ENCODE data around the gene TMEM171. TPM values are rescaled to one million over a fixed set of nuclear protein-coding genes. Genes with fewer than 3 reads are reported as not detected.

TMEM171 gene
- total and polyA plus RNA-seq, 2 of the 8 experiments (the other 6 are each of a cell fraction or from before 2014, with no cell fraction given), result 1.0 to 2.2 TPM

GRCh38 chr5:73135429-73136054 is 15.2 kb downstream of the TMEM171 start:
- peak overlapping the region; percentile 38; the same call in 1 of the 2 replicates for H2AFZ ChIP-seq (ENCODE audit: low read length)
- no peak overlapping the region for H3K27ac ChIP-seq (ENCODE audit: low read depth, low read length)
- H3K27me3 ChIP-seq (replicated peaks in 1 of 4; ENCODE audit: control insufficient read depth in 3 of 4, extremely low read depth in 1 of 4, insufficient read depth in 3 of 4, low read length in 3 of 4), result no peaks in the 10 kb centered on the region; a peak in 1 of 7 replicates
- ChIA-PET POLR2A (ENCODE audit: partially characterized antibody) (interaction anchor here (0.7 to 2.9 kb wide), 3 partner anchors 12 to 37 kb away, joined by 3 to 7 read pairs (median 3); partner anchors contain the start of genes TMEM171 and TMEM174), CTCF (ENCODE audit: partially characterized antibody) (interaction anchor here (1.0 to 4.7 kb wide), 14 partner anchors 10 to 286 kb away, joined by 3 to 41 read pairs (median 4); partner anchors contain the start of gene TMEM174)
- H3K23ac ChIP-seq (ENCODE audit: insufficient read length), result no peak overlapping the region
- H3K23me2 ChIP-seq (ENCODE audit: low read depth, low read length), result no peaks in the 10 kb centered on the region
- H3K14ac ChIP-seq (ENCODE audit: insufficient read length), result no peak overlapping the region
- no peak overlapping the region for H2BK120ac ChIP-seq (replicated peaks; ENCODE audit: low read depth, low read length)
- no peak overlapping the region for H3K56ac ChIP-seq (replicated peaks; ENCODE audit: insufficient read length, low read depth, low read length)
- no peak overlapping the region for H3K4me3 ChIP-seq (ENCODE audit: extremely low read depth in 1 of 4, insufficient read depth in 2 of 4, low read depth in 3 of 4, low read length in 4 of 4)
- H4K5ac ChIP-seq (ENCODE audit: insufficient read length, low read depth, low read length), result no peak overlapping the region
- no peak overlapping the region for H2BK15ac ChIP-seq (ENCODE audit: low read length)
- no peak for DNase-seq (ENCODE audit: low read depth in 1 of 2, low spot score in 2 of 2)
- H3K4me1 ChIP-seq (replicated peaks in 1 of 4; ENCODE audit: control insufficient read depth in 3 of 4, insufficient read depth in 4 of 4, low read length in 3 of 4), result peaks cover 0 to 10% (median 3%) of the 10 kb centered on the region in 4 experiments; a peak in 3 of 7 replicates
- H3K4me2 ChIP-seq (ENCODE audit: insufficient read depth in 1 of 2, low read depth in 2 of 2, low read length in 2 of 2), result no peak overlapping the region
- no peaks in the 10 kb centered on the region for H4K20me1 ChIP-seq (replicated peaks in 1 of 2; ENCODE audit: control insufficient read depth in 1 of 2, insufficient read depth in 2 of 2, low read length in 2 of 2)
- no peak for FAIRE-seq
- H3K36me3 ChIP-seq (ENCODE audit: control insufficient read depth in 2 of 4, insufficient read depth in 4 of 4, low read length in 3 of 4), result no peaks in the 10 kb centered on the region
- H2BK20ac ChIP-seq (ENCODE audit: low read length), result peak overlapping the region; percentile 6; the same call in 1 of the 2 replicates
- H2BK5ac ChIP-seq (ENCODE audit: low read depth, low read length), result no peak overlapping the region; the same call in 1 of the 2 replicates
- no peak overlapping the region for H4K91ac ChIP-seq (replicated peaks; ENCODE audit: insufficient read length, low read length)
- H2AK5ac ChIP-seq (ENCODE audit: low read depth, low read length), result no peak overlapping the region
- H3K79me1 ChIP-seq (ENCODE audit: low read depth, low read length), result no peaks in the 10 kb centered on the region
- peak overlapping the region; percentile 92 for H2BK12ac ChIP-seq (ENCODE audit: low read depth, low read length)
- no peak overlapping the region for H3K9ac ChIP-seq (replicated peaks in 1 of 4; ENCODE audit: extremely low read depth in 1 of 4, low read depth in 3 of 4, low read length in 3 of 4)
- H3K18ac ChIP-seq (ENCODE audit: extremely low read depth, low read length), result no peak overlapping the region
- H4K8ac ChIP-seq (ENCODE audit: extremely low read depth, insufficient read depth, low read length), result 0 out of 2 replicates have a peak overlapping the region, but pooled peaks have one; percentile 60
- H3K79me2 ChIP-seq (ENCODE audit: control insufficient read depth in 1 of 2, insufficient read depth in 2 of 2, low read length in 2 of 2), result no peaks in the 10 kb centered on the region
- 80% methylated on average over 6 of the region's 6 CpGs; no CpG with 5 or more reads in 1 of the 2 experiments for WGBS, 2 experiments (ENCODE audit: extremely low coverage in 1 of 2, insufficient coverage in 1 of 2, insufficient read length in 1 of 2, insufficient replicate concordance in 2 of 2, low coverage in 1 of 2, low lambda C conversion rate in 2 of 2, missing lambda C conversion rate in 1 of 2)
- H3K4ac ChIP-seq (replicated peaks; ENCODE audit: insufficient read length, low read depth, low read length), result no peak overlapping the region
- no peaks in the 10 kb centered on the region for H3K9me3 ChIP-seq (ENCODE audit: insufficient read depth in 2 of 2, low read depth in 1 of 2, low read length in 1 of 2)
- TF ChIP-seq CHD2 (IDR thresholded peaks at IDR 0.05; ENCODE audit: low read length) (no peak), RAD21 (IDR thresholded peaks at IDR 0.05 in 1 of 2, conservative IDR thresholded peaks at IDR 0.05 in 1 of 2; ENCODE audit: low read depth in 2 of 2, low read length in 2 of 2) (peak; percentile 41 to 49), SIN3A (conservative IDR thresholded peaks at IDR 0.05 in 1 of 2, IDR thresholded peaks at IDR 0.05 in 1 of 2; ENCODE audit: low read depth in 1 of 2, low read length in 2 of 2) (no peak), SP1 (IDR thresholded peaks at IDR 0.05; ENCODE audit: low read depth, low read length) (no peak), TCF12 (IDR thresholded peaks at IDR 0.05; ENCODE audit: low read depth, low read length) (no peak), FOSL1 (IDR thresholded peaks at IDR 0.05; ENCODE audit: insufficient read depth, low read depth, low read length) (no peak), POLR2A (IDR thresholded peaks at IDR 0.05; ENCODE audit: control extremely low read depth in 1 of 2, low read depth in 2 of 2, low read length in 2 of 2) (no peak), RXRA (IDR thresholded peaks at IDR 0.05; ENCODE audit: insufficient read depth, low read depth, low read length) (no peak)
